SK-N-DZ (cell line): ENCODE results near the gene IRF7. TPM values are rescaled to one million over a fixed set of nuclear protein-coding genes. Genes with fewer than 3 reads are reported as not detected.
A peak's percentile ranks its signal among the peaks of the same experiment; 100 is the strongest.
"Not testable (repeated sequence)": the region's sequence is repeated elsewhere in the genome, so short reads cannot be mapped to it uniquely, and the experiment has no call there.

ENCODE experiments used
- DNase-seq: peaks from one replicate; pipeline ENCODE4 v3.0.0-alpha.2; 2015; ENCODE audit warnings: low spot score
- polyA plus RNA-seq, 2 experiments: library from polyadenylated mRNA; depleted of rRNA; stranded (reverse); fragments of >200 nt; gene quantifications; 2 replicates each; pipeline ENCODE4 v1.2.3, GENCODE V29; 2014

IRF7 gene
- 5.7 and 5.8 TPM in 2 replicates for polyA plus RNA-seq (2014; cell fraction: cytosol; rRNA removed)
- 31.0 and 33.5 TPM in 2 replicates for polyA plus RNA-seq (2014; cell fraction: nucleus; rRNA removed)

DNA sequence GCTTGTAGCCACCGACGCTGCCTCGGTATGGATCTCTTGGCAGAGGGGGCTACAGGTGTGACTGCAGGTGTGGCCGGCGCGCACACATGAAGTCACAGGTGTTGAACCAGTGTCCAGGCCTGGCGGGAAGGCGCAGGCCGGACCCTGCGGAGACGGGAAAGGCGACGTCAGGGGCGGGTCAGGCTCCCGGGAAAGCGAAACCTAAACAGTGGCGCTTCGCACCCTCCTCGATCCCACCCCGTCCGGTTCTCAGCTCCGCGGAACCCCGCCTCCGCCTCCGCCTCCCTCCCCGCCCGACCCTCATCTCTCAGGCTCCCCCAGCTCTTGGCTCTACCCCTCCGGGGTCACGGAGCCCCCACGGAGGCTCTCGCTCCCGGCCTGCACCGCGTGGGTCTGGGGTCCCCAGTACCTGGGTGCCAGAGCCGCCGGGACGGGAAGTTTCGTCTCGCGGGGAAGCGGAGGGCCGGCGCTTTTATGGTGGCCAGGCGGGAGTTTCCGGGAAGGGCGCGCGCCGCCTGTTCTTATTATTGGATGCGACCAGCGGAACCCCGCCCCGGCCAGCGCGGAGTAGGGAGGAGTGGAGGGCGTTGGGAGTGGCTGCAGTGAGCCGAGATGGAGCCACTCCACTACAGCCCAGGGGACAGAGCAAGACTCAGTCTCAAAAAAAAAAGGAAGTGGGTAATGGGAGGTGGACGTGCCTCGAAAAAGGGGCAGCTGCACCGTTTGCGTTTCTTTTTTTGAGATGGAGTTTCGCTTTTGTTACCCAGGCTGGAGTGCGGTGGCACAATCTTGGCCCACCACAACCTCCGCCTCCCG is at the start of gene IRF7:
TSS of gene IRF7 (minus strand) at position 447 of the 816 bp plus-strand sequence. CDS start 586 bp downstream, outside the sequence.
- peak; percentile 74 for DNase-seq

DNA sequence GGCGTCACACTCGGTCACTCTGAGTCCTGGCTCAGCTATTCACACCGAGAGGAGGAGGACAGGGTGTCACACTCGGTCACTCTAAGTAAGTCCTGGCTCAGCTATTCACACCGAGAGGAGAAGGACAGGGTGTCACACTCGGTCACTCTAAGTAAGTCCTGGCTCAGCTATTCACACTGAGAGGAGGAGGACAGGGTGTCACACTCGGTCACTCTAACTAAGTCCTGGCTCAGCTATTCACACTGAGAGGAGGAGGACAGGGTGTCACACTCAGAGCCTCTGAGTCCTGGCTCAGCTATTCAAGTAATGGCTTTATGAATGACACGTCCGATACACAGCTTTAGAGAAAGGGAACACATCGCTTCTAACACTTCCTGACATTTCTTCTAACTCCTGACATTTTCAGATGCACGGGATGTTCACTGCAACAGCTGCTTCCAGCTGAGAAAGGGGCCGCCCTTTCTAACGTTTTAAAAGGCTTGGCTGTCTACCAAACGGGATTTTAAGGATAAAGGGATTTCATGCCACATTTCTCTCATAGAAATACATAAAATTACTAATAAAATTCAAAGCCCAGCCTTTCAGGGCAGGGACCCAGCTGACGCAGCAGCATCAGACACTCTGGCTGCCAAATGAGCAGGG is 49.4 kb upstream of the IRF7 start:
- no peak for DNase-seq

- DNase-seq: peak; percentile 25
Observed at GRCh38 chr11:662689-663274, 47.0 kb upstream of the IRF7 start.

DNA sequence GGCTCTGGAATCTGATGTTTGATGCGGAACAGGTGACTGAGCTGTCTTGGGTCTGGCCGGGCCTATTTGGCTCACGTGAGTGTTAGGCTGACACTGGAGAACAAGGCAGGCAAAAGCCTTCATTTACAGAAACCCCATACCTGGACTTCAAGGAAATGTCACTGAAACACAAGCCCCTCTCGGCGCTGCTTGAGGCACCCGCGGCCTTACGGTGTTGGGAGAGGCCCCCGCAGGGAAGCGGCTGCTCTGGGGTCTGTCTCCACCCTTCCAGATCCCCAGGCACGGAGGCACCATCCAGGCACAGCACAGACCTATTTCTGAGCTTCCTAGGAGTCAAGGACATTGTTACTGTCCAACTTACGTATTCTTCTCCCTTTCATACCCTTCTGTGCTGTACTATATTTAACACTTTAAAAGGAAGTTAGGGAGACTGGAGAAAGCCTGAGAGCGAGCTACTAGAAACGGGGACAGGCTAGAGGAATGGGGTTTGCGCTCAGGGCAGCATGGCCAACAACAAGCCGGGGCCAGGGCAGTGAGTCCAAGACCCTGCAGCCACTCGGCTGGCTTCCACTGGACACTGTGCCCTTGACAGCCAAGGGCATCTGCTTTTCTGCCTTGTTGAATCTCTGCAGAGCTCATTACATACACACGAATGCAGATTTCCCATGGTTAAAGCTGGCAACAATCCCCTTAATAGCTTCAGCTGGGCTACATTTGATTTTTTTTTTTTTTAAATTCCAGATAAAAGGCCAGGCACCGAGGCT is 45.1 kb upstream of the IRF7 start:
- DNase-seq: no peak

- DNase-seq: no peak
Observed at GRCh38 chr11:660281-660680, 44.5 kb upstream of the IRF7 start.

DNA sequence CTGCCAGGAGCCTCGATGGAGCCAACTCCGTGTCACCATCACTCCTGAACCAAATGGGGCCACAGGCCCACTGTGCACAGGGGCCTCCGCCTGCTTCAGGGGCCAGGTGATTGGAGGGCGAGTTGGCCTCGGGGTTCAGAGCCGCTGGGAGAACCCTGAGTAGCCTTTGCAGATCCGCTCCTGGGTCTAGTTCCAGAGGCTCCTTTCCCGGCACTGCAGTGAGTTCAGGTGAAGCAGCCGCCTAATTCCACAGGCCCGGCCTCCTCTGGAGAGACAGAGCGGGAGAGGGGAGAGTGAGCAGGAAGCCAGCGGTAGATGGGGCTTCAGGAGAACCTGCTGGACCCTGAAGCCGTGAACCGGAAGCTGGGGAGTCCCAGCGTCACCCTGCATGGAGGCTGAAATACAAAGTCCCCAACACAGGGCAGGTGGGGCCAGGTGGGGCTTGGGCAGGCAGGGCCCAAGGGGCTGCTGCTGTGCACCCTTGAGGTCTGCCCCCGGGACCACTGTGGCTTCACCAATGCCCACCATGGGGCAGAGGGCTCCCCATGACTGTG is 43.9 kb upstream of the IRF7 start:
- DNase-seq: no peak

- DNase-seq: no peak
Observed at GRCh38 chr11:657691-658126, 42.0 kb upstream of the IRF7 start.

DNA sequence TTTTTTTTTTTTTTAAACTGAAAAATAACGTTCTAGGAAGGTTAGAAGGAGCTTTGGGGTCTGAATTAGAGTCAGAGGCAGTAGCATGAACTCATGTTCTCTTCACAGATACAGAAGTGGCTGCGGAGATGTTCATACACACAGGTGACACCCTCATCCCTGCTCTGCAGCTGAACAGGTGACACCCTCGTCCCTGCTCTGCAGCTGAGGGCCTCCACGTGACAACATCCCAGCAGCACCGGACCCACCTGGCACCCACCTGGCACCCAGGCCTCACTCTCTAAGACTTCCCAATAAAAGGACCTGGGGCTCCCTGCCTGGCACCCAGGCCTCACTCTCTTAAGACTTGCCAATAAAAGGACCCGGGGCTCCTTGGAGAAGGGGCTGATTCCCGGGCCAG is 41.1 kb upstream of the IRF7 start:
- no peak for DNase-seq

DNA sequence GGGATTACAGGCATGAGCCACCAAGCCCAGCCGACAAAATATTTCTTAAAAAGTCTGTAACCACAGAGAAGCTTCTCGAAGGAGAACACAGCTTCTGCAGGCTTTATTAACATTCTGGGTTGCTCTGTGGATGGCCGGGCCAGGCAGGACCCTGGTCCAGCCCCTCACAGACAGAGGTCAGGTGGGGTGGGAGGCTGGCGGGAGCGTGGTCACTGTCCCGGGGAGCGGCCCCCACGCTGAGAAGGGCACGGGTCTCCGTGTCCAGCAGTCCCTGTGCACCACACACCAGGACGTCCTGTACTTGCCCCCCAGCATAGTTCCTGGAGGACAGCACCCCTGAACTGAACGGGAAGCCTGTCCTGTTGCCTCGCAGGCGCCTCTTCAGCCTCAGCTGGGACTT is 40.7 kb upstream of the IRF7 start:
- DNase-seq: no peak

GRCh38 chr11:655036-655726 is 39.4 kb upstream of the IRF7 start:
- no peak for DNase-seq

GRCh38 chr11:654444-654843 is 38.7 kb upstream of the IRF7 start:
- DNase-seq: not testable (repeated sequence)

GRCh38 chr11:653837-654236 is 38.1 kb upstream of the IRF7 start:
- no peak for DNase-seq

GRCh38 chr11:653136-653535 is 37.4 kb upstream of the IRF7 start:
- not testable (repeated sequence) for DNase-seq

GRCh38 chr11:650482-650881 is 34.7 kb upstream of the IRF7 start:
- no peak for DNase-seq

- not testable (repeated sequence) for DNase-seq
Observed at GRCh38 chr11:647672-648158, 32.0 kb upstream of the IRF7 start.

- no peak for DNase-seq
Observed at GRCh38 chr11:646214-646613, 30.5 kb upstream of the IRF7 start.

- no peak for DNase-seq
Observed at GRCh38 chr11:645536-645935, 29.8 kb upstream of the IRF7 start.

- DNase-seq: no peak
Observed at GRCh38 chr11:643849-644738, 28.3 kb upstream of the IRF7 start.

GRCh38 chr11:643366-643765 is 27.6 kb upstream of the IRF7 start:
- DNase-seq: no peak
